Fibroblast of mammary gland (primary cell): ENCODE results near the gene KDM4B.
"Not testable (repeated sequence)": the region's sequence is repeated elsewhere in the genome, so short reads cannot be mapped to it uniquely, and the experiment has no call there.

ENCODE experiments used
- DNase-seq: peaks from one replicate; pipeline ENCODE4 v3.0.0-alpha.2; 2010; ENCODE audit warnings: low read depth
- H3K4me3 ChIP-seq: 2 replicates; pipeline ENCODE4 v1.5.1; 2011; ENCODE audit warnings: low read depth, mild to moderate bottlenecking, low read length, moderate library complexity; ENCODE audit not compliant: control insufficient read depth
- CTCF ChIP-seq: conservative IDR thresholded peaks from 2 replicates; pipeline ENCODE4 v1.5.1; 2011; ENCODE audit warnings: low read depth, low read length, inconsistent platforms; ENCODE audit not compliant: control insufficient read depth, insufficient read depth

The KDM4B gene

GRCh38 chr19:5194641-5195040 is 225.7 kb downstream of the KDM4B start:
- no peak for TF ChIP-seq CTCF
- no peak for DNase-seq
- H3K4me3 ChIP-seq = no peak overlapping the region

- DNase-seq, H3K4me3 ChIP-seq: not testable (repeated sequence)
These were observed 226.7 kb downstream of the KDM4B start for GRCh38 chr19:5195587-5195986.

- no peak overlapping the region for H3K4me3 ChIP-seq
- no peak for DNase-seq
- TF ChIP-seq CTCF = no peak
These were observed 227.9 kb downstream of the KDM4B start for GRCh38 chr19:5196832-5197231.

DNA sequence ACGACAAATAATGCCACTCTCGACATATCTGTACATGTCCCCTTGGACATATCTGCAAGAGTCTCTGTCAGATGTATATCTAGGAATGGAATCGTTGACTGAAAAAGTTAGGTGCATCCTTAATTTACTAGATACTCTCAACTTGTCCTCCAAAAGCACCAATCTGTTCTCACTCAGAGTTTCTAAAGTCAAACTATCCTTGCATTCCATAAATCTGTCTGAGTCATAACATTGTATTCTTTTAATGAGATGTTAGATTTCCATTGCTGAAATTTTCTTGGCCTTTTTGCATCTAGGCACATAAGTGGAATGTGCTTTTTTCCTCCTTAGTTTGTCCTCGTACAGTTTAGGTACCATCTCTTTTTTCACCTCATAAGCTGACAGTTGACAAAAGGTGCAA is 231.9 kb downstream of the KDM4B start:
- DNase-seq = peak; percentile 10
- TF ChIP-seq CTCF = no peak

DNA sequence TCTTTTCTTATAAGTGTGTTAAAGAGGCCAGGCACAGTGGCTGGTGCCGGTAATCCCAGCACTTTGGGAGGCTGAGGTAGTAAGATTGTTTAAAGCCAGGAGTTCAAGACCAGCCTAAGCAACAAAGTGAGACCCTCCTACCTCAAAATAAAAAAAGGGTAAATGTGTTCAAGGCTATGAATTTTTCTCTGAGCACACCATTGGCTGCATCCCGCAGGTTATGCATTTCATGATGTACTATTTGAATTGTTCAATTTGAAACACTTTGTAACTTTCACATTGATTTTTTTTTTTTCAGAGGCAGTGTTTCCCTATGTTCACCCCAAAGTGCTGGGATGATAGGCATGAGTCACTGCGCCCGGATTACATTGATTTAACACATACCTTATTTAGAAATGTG is 233.6 kb downstream of the KDM4B start:
- H3K4me3 ChIP-seq = no peak overlapping the region
- DNase-seq = no peak
- no peak for TF ChIP-seq CTCF

More for the DNA sequence above, 231.9 kb downstream of the KDM4B start:
- H3K4me3 ChIP-seq = no peak overlapping the region
